ENCODE measurements around the gene NKG7. TPM values are rescaled to one million over a fixed set of nuclear protein-coding genes. Genes with fewer than 3 reads are reported as not detected.

Gene NKG7
- total RNA-seq, 1 donor from 2014 or later: not detected

Other genes with a start within 250 kb of the NKG7 start
- gene SIGLEC9, start 247.7 kb downstream of the NKG7 start, total RNA-seq: not detected in 2 replicates
- not detected in 2 replicates for gene SIGLEC7, start 230.4 kb downstream of the NKG7 start, total RNA-seq
- gene CD33, start 147.6 kb downstream of the NKG7 start, total RNA-seq: 0.21 TPM in 1 of 2 replicates, not detected in the other
- gene SIGLECL1, start 121.6 kb downstream of the NKG7 start, total RNA-seq: not detected in 2 replicates
- gene IGLON5, start 61.0 kb downstream of the NKG7 start, total RNA-seq: not detected in 2 replicates
- gene VSIG10L, start 30.5 kb downstream of the NKG7 start, total RNA-seq: 1.6 and 1.8 TPM in 2 replicates
- 73.4 and 76.2 TPM in 2 replicates for gene ETFB, start 6.3 kb downstream of the NKG7 start, total RNA-seq
- not detected in 2 replicates for gene CLDND2, start 3.7 kb downstream of the NKG7 start, total RNA-seq
- gene LIM2, start 15.3 kb upstream of the NKG7 start, total RNA-seq: not detected in 2 replicates
- not detected in 2 replicates for gene C19orf84, start 17.9 kb upstream of the NKG7 start, total RNA-seq
- not detected in 2 replicates for gene SIGLEC10, start 45.0 kb upstream of the NKG7 start, total RNA-seq
- not detected in 2 replicates for gene SIGLEC8, start 85.8 kb upstream of the NKG7 start, total RNA-seq
- gene CEACAM18, start 105.9 kb upstream of the NKG7 start, total RNA-seq: not detected in 2 replicates
- gene SIGLEC12, start 129.1 kb upstream of the NKG7 start, total RNA-seq: not detected in 2 replicates
- not detected in 2 replicates for gene SIGLEC6, start 159.0 kb upstream of the NKG7 start, total RNA-seq
- gene ZNF175, start 198.6 kb upstream of the NKG7 start, total RNA-seq: 4.5 and 5.0 TPM in 2 replicates

Data from myocyte (in vitro differentiated cells).